Vagina (tissue), 2 donors: ENCODE results near the gene ASB16. TPM values are rescaled to one million over a fixed set of nuclear protein-coding genes. Genes with fewer than 3 reads are reported as not detected.

Experiments used
- DNase-seq, 2 donors: peaks; one replicate each; pipeline ENCODE4 v3.0.0-alpha.2; 2017; ENCODE audit errors: extremely low spot score in 2 of 2
- H3K27ac ChIP-seq: fragments of 200-600 bp; sonication (generic); one replicate; pipeline ENCODE4 v1.5.1; 2019
- H3K27me3 ChIP-seq: fragments of 200-600 bp; sonication (generic); one replicate; pipeline ENCODE4 v1.5.1; 2019
- H3K36me3 ChIP-seq, 2 donors: fragments of 200-600 bp; sonication (generic); one replicate each; pipeline ENCODE4 v1.5.1; 2017 to 2019
- H3K4me1 ChIP-seq: fragments of 200-600 bp; sonication (generic); one replicate; pipeline ENCODE4 v1.5.1; 2019
- H3K4me3 ChIP-seq, 2 donors: fragments of 200-600 bp; sonication (generic); 1 replicate in 1 of 2; 2 replicates in 1 of 2; pipeline ENCODE4 v1.5.1; 2016 to 2019
- H3K9me3 ChIP-seq: fragments of 200-600 bp; sonication (generic); one replicate; pipeline ENCODE4 v1.5.1; 2019
- POLR2A ChIP-seq, 2 donors: fragments of 450-650 bp; IDR thresholded peaks; one replicate each; pipeline ENCODE4 v1.6.1; 2017; ENCODE audit warnings: antibody characterized with exemption in 2 of 2, mild to moderate bottlenecking in 2 of 2, moderate library complexity in 2 of 2
- POLR2AphosphoS5 ChIP-seq, 2 donors: sonication (generic); formaldehyde crosslinking; IDR thresholded peaks; one replicate each; pipeline ENCODE4 v1.9.0; 2017; ENCODE audit warnings: antibody characterized with exemption in 2 of 2, mild to moderate bottlenecking in 2 of 2, low read depth in 1 of 2; ENCODE audit not compliant: insufficient read depth in 1 of 2
- intact Hi-C: fragments of 100-400 bp; cut with DNase I; formaldehyde crosslinking; loops from one replicate; pipeline ENCODE4 v1.15.1; 2023
- total RNA-seq: library from RNA; depleted of rRNA; stranded (reverse); fragments of >200 nt; gene quantifications from one replicate; pipeline ENCODE4 v1.2.3, GENCODE V29; 2016
- TF ChIP-seq, protein P1 (sequence below), 3 experiments: fragments of 450-650 bp in 2 of 3; fragments of 200-600 bp in 1 of 3; sonication (generic) in 1 of 3; IDR thresholded peaks; one replicate each; pipeline ENCODE4 v1.5.1; 2017 to 2019; ENCODE audit warnings: antibody characterized with exemption in 3 of 3, mild to moderate bottlenecking in 2 of 3, moderate library complexity in 2 of 3

Gene ASB16
- total RNA-seq, 1 donor from 2014 or later, result not detected

DNA sequence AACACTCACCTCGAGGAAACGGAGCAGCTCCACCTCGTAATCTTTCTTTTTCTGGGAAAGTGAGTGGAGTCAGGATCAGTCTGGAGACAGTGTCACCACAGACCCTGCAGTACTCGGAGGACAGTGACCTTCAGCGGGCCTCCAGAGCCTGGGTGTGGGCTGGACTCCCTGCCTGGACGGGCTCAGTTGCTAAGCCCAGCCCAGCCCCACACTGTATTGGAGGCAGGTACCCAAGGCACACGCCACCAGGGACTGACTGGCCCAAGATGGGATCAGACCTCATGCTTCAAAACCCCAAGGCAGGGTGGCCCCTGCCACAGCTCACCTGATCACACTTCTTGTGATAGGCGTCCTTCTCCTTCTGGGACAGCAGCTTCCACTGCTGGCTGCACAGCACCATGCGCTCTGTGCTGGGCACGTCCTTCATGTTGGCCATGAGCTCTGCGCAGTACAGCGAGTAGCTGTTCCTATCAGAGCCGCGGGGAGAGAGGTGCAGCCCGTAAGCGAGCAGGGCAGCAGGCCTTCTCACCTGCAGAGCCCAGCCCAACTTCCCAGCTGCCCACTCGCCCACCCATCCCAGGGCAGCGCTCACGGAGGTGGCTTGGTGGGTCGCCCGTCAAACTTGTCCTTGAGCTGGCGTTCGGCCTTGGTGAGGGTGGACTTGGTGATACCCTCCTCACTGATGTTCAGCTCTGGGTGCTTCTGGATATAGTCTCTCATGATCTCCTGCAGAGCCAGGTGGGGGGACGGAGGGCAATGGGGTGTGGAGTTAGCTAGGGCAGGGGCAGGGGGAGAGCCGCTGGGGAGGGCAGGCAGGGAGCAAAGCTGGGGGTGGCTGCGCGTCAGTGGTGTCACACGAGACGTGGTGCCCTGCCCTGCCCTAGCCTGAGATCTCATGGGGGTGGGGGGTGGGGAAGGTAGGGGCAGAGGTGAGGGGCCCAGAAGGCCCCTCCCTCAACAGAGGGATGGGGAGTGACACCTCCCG, 41.1 kb downstream of the ASB16 start:
- Histone ChIP-seq H3K27me3 (no peaks in the 10 kb centered on the region), H3K4me3 (no peak overlapping the region), H3K9me3 (no peaks in the 10 kb centered on the region), H3K36me3 (peaks cover 0 to 68% of the 10 kb centered on the region in 2 donors), H3K4me1 (peaks cover 31% of the 10 kb centered on the region), H3K27ac (peak overlapping the region; percentile 66)
- TF ChIP-seq POLR2A (IDR thresholded peaks at IDR 0.05) (no peak), POLR2AphosphoS5 (IDR thresholded peaks at IDR 0.05; ENCODE audit: insufficient read depth in 1 of 2, low read depth in 1 of 2) (no peak)
- TF ChIP-seq, protein P1, sequence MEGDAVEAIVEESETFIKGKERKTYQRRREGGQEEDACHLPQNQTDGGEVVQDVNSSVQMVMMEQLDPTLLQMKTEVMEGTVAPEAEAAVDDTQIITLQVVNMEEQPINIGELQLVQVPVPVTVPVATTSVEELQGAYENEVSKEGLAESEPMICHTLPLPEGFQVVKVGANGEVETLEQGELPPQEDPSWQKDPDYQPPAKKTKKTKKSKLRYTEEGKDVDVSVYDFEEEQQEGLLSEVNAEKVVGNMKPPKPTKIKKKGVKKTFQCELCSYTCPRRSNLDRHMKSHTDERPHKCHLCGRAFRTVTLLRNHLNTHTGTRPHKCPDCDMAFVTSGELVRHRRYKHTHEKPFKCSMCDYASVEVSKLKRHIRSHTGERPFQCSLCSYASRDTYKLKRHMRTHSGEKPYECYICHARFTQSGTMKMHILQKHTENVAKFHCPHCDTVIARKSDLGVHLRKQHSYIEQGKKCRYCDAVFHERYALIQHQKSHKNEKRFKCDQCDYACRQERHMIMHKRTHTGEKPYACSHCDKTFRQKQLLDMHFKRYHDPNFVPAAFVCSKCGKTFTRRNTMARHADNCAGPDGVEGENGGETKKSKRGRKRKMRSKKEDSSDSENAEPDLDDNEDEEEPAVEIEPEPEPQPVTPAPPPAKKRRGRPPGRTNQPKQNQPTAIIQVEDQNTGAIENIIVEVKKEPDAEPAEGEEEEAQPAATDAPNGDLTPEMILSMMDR (IDR thresholded peaks at IDR 0.05), result no peak
- intact Hi-C loops, result loop anchor here (5.0 kb wide), 1 partner anchor 111 kb away; the partner anchor contains the start of gene SLC25A39
- no peak for DNase-seq

DNA sequence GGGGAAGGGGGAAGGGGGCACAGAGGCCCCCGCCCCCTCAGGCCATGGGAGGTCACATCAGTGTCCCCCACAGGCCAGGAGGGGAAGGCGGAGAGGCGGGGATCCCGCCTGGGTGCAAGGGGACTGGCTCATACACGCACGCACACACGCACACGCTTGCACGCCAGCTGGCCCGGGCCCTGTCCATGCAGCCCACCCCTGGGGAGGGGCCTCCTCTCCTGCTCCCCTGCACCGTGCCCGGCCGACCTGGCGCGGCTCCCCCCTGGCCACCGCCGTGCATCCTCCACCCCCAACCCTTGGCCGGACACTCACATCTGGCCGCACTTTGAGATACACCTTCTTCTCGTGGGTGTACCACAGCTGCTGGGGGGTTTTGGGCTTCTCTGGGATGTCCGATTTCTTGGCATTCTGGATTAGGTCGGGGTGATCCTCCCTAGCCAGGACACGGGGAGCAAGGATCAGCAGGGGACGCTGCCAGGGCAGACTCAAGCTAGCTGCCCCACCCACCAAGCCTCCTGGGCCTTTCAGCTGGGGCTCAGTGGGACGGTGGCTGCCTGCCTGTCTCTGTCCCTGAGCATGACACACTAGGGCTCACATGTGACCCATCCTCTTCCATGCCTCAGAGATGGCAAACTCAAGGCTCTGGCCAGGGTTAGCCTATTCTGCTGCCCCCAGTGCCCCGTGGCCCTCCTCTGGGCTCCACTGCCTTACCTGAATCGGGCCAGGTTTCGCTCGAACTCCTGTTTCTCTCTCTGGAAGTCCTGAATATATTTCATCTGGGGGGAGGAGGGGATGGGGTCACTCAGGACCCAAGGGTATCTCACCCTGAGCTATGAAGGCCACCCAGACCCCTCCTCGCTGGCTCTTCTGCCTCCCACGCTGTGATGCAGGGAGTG, 42.3 kb downstream of the ASB16 start:
- intact Hi-C loops, result loop anchor here (5.0 kb wide), 1 partner anchor 110 kb away; the partner anchor contains the start of gene SLC25A39
- Histone ChIP-seq H3K27me3 (no peaks in the 10 kb centered on the region), H3K4me1 (peaks cover 43% of the 10 kb centered on the region)

DNA sequence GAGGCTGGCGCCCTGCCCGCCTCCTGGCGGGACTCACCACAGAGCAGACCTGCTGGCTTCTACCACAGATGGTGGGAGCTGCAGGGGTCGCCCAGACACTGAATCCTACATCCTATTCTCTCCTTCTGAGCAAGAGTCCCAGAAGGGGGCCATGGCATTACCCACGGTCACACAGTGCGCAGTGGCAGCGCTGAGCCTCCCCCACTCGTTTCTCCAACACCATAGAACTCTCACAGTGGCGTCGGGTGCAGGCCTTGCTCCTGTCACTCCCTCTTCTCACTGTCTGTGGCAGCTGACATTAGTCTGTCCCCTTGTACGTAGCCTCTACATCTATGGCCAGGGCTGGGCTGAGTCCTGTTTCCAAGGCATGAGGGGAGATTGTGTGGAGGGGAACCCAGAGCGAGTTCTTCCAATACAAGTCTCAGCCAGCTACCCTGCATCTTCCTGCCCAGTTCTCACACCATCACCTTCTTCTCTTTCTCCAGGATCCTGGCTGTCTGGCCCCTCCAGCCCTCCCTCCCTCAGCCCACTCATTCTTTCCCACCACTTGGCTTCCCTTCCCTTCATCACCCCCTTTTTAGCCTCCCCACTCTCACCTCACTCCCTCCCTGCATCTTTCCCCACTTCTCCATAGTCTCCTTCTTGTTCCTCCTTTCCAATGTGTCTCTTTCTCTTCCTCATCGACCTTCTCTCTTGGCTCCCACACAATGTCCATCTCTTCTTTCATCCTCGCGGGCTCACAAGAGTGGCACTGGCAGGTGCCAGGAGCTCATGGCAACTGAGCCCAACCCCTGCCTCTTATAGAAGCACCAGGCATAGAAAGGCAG, 43.1 kb downstream of the ASB16 start:
- TF ChIP-seq POLR2AphosphoS5 (IDR thresholded peaks at IDR 0.05; ENCODE audit: insufficient read depth in 1 of 2, low read depth in 1 of 2), result no peak
- TF ChIP-seq, protein P1 (IDR thresholded peaks at IDR 0.05), result no peak
- Histone ChIP-seq H3K4me3 (no peak overlapping the region), H3K9me3 (no peaks in the 10 kb centered on the region), H3K36me3 (peaks cover 0 to 53% of the 10 kb centered on the region in 2 donors), H3K4me1 (peaks cover 48% of the 10 kb centered on the region), H3K27me3 (no peaks in the 10 kb centered on the region), H3K27ac (no peak overlapping the region)
- DNase-seq, result no peak
- intact Hi-C loops, result loop anchor here (5.0 kb wide), 1 partner anchor 109 kb away; the partner anchor contains the start of gene SLC25A39

More for the DNA sequence above, 42.3 kb downstream of the ASB16 start:
- TF ChIP-seq POLR2A (IDR thresholded peaks at IDR 0.05), result no peak
- TF ChIP-seq POLR2AphosphoS5 (IDR thresholded peaks at IDR 0.05; ENCODE audit: insufficient read depth in 1 of 2, low read depth in 1 of 2), result no peak
- TF ChIP-seq, protein P1 (IDR thresholded peaks at IDR 0.05), result no peak
- Histone ChIP-seq H3K27ac (no peak overlapping the region), H3K4me3 (no peak overlapping the region), H3K36me3 (peaks cover 0 to 56% of the 10 kb centered on the region in 2 donors), H3K9me3 (no peaks in the 10 kb centered on the region)
- DNase-seq, result no peak

DNA sequence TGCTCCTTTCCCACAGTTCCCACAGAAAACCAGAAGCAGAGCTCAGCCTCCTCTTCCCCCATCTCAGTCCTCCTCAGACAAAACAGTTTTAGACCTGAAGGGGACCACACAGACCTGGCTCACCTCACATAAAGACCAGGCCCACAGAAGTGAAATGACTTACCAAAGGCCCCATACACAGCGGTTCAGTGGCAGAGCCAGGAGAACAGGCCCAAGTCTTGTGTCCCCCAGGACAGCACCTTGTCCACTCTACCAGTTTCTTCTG, 43.7 kb downstream of the ASB16 start:
- H3K27me3 ChIP-seq, result no peaks in the 10 kb centered on the region
- peaks cover 0 to 47% of the 10 kb centered on the region in 2 donors for H3K36me3 ChIP-seq
- intact Hi-C loops, result loop anchor here (5.0 kb wide), 1 partner anchor 108 kb away; the partner anchor contains the start of gene SLC25A39
- TF ChIP-seq POLR2A (IDR thresholded peaks at IDR 0.05) (no peak), POLR2AphosphoS5 (IDR thresholded peaks at IDR 0.05; ENCODE audit: insufficient read depth in 1 of 2, low read depth in 1 of 2) (no peak)
- TF ChIP-seq, protein P1 (IDR thresholded peaks at IDR 0.05), result no peak
- no peak overlapping the region for H3K4me3 ChIP-seq
- H3K27ac ChIP-seq, result no peak overlapping the region
- no peaks in the 10 kb centered on the region for H3K9me3 ChIP-seq
- peaks cover 48% of the 10 kb centered on the region for H3K4me1 ChIP-seq
- no peak for DNase-seq
